ENCODE data around the gene ABR.

Gene ABR

DNA sequence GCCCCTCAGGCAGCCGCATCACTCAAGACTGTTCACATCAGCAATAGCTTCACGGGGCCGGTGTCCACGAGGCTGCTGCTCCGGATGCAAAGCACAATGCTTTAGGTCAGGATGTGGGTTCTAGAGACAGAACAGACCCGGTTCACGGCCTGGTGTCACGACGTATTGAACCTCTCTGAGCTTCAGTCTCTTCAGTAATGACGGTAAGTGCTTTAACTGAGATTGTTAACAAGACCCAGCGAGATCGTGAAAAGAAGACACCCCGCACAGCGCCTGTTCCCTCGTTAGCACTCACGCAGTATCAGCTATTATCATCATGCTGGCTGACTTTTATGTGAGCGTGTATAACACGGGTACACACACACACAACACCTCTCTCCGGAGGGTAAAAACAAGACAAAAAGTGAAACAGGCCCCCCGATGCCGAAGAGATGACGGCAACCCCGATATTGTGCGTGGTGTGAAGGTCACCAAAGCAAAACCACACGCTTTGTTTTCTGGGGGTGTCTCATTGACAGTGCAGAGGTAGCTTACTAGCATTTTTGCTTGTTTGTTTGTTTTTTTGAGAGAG is 21.4 kb upstream of the ABR start:
- DNase-seq, result no peak

DNA sequence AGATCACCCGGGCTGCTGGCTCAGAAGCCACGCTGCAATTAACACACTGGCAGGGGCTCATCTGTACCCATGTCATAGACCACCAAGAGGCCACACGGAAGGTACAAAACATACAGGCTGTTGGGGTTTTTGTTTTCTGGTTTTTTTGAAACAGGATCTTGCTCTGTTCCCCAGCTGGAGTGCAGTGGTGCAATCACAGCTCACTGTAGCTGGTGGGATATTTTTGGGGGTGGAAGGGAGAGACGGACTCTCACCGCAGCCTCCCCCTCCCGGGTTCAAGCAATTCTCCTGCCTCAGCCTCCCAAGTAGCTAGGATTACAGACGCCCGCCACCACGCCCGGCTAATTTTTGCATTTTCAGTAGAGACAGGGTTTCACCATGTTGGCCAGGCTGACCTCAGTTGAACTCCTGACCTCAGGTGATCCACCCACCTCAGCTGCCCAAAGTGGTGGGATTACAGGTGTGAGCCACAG is 19.5 kb upstream of the ABR start:
- DNase-seq, result peak; percentile 91

DNA sequence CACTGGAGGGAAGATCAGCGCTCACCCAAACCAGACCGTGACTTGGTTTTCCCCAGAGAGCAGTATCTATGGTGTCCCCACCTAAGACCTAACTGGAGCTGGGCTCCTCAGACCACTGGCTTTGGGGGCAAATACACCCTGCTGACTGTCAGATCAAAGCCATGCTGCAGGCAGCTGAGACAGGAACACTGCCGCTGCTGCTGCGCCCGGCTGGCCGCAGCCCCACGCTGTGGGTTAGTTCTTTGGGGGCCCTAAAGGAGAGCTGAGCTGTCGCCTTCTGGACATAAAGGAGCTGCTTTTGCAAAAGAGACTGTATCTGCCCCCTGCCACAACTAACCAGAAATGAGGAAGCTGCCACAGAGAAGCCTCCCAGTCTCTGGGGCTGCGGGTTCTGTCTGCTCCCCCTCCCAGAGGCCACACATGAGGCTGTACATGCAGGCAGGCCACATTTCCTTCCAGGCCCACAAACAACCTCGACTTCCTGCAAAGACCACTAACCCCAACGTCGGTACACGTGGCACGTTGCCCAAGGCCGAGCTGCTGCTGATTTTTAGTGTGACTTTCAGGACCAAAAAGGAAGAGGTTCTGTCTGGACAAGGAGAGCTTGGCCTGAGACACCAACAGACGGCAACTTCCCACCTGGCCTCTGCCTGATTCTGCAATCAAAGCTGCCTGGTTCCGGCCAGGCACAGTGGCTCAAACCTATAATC is 18.2 kb upstream of the ABR start:
- DNase-seq, result peak; percentile 100

DNA sequence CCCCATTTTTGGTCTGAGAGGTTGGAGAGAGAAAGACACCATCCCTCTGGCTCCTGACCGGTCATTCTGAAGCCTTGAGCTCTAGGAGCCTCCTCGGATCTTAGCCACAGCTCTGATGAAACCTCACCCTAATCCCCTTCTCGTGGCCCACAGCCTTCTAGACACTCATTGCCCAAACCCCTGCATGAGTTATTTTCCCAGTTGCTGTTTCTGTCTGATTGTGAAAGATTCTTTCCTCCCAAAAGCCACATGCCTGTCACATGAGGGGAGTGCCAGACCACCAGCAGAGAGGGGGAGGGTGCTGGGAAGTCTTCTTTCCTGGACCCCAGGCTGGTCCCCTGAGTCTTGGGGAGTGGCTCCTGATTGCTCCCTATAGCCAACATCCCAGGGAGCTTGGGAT is 17.6 kb upstream of the ABR start:
- peak; percentile 99 for DNase-seq

DNA sequence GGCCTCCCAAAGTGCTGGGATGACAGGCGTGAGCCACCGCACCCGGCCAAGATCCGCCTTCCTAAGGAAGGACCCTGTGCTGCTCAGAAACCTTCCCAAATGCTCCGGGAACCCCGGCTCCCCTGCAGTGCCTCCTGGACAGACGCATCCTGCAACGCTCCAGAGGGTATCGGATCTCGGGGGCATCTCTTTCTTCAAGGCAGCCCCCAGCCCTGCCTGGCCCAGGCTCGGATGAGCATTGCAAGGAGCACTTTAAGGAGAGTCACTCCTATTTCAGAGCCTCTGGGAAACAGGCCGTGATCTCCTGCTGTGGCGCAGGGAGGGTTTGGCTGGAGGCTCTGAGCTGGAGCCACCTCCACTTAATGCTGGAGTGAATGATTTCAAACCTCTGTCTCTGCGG is 17.2 kb upstream of the ABR start:
- DNase-seq, result no peak

DNA sequence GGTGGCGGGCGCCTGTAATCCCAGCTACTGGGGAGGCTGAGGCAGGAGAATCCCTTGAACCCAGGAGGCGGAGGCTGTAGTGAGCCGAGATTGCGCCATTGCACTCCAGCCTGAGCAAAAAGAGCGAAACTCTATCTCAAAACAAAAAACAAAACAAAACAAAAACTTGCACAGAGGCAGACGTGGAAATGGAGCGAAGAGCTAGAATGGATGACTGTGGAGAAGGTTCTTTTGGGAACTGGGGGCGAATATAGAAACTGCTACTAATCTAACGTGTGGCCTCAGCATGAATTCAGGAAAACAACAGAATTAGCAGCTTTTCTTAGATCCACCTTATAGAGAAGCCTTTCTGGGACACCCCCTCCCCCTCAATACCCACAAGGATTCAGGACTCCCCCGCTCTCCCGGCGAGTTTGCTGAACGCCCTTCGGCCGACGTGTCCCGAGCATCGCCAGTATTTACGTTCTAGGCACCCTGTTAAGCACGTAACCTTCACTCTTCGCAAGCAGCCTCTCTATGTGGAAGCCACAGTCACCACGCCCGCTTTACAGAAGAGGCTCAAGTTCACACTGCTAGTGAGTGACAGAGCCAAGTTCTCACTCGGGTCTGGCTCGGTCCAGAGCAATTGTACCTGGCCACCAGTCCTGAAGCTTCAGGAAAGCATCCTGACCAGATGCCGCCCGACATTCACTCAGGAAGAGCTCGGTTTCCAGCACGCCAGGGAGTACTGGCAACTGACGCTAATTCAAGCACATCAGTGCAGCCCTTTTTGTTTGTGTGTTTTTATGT is 13.3 kb upstream of the ABR start:
- peak; percentile 10 for DNase-seq

DNA sequence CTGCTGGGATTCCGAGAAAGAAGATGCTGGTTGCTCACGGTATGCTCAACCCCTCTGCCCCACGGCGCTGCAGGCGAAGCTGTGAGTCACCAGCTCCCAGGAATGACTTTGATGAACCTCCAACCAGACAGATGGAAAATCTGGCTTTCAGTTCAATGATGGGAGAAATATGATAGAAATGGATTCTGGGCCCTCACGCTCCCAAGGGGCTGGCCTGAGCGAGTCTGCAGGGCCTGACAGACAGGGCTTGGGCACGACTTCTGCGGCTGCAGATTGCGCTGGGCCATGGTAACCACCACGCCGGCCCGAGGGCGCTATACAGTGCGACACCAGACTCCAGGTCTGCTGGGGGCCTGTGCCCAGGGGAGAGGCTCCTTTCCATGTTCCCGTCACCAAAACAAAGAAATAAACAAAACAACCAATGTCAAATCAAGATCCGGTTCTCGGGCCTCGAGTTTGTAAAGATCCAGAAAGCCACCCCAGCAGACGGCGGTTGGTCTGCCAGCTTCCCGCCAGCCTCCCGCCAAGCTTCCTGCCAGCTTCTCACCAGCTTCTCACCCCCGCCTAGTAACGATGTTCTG is 11.1 kb upstream of the ABR start:
- no peak for DNase-seq

DNA sequence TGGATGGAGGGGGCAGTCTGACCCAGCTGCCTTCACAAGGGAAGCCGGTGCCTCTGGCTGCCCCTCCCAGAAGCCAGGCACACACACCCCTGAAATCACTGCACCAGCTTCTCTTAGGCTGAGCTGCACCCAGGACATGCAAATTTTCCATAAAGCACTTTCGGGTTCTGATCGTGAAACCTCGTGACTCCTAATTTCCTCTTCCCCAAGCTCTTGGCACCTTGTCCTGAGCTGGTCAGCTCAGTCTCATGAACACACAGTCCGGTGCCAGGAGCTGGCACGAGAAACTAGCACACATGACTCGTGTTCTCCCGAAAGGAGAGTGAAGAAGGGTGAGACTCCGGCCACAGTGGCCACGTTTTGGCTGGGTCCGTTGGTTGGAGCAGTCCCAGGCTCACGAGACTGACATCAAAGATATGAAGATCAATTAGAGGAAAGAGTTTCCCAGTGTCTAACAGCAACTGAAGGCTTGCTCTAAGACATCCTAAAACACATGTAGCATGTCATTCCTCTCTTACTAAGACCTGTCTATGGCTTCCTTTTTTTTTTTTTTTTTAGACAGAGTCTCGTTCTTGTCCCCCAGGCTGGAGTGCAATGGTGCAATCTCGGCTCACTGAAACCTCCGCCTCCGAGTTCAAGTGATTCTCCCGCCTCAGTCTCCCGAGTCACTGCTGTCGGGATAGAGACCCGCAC is 9.2 kb upstream of the ABR start:
- peak; percentile 47 for DNase-seq

DNA sequence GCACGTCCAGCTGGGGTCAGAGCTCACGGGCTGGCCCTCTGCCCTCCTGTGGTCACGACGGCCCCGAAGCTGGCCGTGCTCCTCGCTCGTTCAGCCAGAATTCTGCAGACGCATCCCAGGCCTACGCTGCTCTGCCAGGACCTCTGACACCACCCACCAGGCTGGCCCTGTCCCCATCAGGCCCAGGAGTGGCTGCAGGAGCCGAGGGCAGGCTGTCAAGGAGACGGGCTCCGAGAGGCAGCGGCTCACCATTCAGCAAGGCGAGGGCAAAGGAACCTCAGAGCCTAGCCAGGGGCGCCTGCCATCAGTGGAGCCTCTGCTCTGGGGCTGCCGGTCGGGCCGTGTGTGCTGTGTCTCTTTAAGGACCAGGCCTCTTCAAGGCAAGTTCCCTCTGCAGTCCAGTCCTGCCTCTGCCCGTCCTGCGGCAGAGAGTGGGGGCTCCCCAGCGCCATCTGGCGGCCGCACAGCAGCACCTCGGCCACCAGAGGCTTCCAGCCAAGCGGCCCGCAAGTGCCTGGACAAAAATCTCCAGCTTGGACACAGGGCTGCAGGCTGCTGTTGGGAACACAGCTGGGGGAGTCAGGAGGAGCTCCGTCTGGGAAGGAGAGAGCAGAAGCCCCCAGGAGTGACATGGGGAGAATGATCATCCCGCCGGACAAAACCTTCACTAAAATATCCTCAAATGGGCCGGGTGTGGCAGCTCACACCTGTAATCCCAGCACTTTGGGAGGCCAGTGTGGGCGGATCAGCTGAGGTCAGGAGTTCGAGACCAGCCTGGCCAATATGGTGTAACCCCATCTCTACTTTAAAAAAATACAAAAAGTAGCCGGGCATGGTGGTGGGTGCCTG is 7.4 kb upstream of the ABR start:
- peak; percentile 78 for DNase-seq

DNA sequence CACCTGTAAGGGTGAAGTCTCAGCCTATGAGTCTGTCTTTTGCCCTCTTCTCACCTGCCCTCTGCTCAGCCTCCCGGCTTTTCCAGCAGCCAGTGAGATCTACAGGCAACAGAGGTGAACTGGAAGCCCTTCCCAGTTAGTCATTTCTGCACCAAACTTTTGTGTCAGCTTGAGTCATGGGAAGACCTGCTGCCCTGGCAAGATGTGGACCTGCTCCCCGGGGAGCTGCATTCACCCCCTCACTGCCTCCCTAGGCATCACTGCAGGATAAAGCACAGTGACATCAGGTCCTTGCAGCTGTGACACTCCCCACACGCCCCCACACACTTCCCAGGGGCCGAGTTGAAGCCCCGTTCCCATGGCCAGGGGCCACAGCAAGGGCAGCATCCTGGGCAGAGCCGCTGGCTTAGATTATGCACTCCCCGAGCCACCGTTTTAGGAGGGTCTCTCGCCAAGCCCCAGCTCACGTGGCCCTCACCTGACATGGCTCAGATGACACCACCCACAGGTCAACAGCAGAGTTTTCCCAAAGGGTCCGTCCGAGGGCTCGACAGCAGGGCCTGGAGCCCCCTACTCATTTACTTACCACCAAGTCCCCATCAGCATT is 6.5 kb upstream of the ABR start:
- DNase-seq, result no peak

DNA sequence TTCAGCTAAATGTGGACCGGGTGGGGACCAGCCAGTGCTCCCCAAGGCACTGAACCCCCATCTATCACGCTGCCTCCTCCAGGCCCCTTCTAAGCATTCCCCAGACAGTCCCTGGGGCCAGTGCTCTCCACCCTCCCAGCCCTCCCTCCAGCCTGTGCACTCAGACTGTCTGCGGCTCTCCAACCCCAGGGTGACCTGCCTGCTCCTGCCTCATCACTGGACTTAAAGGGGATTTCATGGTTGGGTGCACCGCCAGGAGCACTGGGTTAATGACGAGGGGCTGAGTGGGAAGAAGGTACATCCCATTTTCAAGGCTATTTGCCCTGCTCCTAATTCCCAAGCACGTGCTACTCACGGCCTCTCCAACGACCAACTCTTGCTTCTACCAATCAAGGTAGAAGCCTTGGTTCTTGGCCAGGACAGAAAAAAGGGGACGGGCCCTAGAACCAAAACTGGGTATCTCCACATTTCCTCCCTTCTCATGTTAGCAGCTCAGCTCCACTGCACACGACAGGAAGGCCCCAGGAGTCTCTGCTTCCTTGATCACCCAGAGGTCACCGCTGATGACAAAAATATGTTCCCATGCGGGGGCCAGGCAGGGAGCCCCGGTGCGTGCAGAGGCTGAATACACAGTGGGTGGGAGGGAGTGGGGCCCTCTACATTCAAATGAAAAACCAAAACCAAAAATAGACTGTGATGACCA is 3.5 kb upstream of the ABR start:
- peak; percentile 67 for DNase-seq

DNA sequence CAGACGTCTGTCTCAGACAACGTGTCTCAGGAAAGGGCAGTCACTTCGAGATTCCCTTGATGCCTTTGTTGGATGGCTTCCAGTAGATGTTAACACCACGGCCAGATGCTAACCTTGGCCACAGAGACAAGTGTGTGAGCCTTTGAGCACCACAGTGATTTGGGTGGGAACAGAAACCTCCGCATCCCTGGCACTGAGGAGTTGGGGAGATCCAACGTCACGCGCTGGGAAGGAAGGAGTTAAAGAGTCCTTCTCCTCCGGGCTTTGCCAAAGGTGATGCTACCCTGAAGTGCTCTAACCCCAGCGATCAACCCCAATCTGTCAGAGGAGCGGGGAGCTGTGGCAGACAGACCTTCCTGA is 3.0 kb upstream of the ABR start:
- DNase-seq, result no peak

DNA sequence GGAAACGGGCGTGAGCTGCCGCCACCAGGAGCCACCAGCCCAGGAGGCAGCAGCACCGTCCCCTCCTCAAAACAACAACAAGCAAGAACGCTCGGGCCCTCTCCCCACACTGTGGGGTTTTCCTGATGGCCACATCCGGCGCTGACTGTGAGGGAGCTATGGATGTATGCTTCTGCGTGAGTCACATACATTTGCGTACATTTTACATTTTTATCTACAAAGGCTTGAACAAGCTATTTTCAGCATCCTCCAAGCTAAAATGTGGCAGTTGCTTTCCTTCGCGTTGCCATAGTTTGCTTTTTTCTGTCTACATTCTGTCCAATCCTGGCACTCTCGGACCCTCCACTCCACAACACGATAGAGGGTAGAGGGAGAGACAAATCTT is 2.0 kb upstream of the ABR start:
- DNase-seq, result peak; percentile 37

DNA sequence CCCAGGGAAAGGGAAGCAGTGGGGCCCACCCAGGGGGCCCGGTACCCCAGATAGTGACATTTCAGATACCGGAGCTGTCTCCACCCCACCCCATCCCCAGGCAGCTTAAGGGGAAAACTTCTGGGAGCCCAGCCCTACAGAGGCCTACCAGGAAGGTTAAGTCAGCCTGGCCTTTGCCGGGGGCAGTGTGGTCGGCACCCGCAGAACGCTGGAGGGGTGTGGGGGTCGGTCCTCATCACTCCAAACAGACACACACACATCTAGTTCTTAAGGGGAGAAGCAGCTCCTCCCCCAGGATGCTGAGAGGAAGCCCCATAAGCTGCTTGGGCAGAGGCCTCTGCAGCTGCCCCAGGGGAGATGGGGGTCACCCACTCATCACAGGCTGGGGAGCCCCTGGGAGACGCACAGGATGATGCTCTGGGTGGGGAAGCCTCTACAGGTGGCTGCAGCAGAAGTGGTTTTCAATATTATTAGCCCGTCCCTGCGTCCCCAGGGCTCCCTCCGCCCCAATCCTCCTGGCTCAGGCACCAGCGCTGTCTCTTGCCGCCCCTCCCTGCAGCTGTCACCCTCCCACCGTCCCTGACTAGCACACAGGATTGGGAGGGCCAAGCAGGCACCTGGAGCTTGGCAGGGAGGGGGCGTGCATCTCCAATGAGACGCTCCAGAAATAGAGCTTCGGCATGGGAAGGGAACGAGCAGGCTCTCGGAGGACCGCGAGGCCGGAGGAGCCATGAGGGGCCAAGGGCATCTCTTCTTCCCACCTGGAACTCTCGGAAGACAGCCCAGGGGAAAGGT is 1.4 kb upstream of the ABR start:
- no peak for DNase-seq

DNA sequence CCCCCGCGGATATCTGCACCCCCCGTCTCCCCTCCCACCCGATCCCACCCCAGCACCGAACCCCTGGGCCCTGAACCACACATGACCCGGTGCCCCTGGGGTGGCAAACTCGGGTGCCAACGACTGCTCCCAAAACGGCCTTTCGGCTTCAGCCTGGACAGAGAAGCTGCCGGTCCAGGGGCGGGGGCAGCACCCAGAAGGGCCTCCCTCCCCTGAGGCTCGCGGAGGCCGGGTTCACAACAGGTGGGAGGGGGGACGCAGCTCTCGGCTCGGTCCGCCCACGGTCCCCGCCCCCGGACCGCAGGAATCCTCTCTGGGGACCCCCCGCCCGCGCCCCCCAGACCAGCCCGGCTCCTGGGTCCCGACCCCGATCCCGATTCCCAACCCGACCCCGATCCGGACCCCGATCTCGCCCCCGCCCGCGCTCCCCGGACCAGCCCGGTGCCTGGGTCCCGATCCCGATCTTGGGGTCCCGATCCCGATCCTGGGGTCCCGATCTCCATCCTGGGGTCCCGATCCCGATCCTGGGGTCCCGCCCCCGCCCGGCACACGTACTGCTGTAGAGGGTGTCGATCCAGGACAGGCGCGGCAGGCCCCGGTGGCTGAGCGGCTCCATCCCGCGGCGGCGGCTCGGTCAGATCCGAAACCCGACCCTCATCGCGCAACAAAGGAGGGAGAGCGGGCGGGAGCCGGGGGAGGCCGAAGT is 516 bp downstream of the ABR start:
- DNase-seq, result no peak

DNA sequence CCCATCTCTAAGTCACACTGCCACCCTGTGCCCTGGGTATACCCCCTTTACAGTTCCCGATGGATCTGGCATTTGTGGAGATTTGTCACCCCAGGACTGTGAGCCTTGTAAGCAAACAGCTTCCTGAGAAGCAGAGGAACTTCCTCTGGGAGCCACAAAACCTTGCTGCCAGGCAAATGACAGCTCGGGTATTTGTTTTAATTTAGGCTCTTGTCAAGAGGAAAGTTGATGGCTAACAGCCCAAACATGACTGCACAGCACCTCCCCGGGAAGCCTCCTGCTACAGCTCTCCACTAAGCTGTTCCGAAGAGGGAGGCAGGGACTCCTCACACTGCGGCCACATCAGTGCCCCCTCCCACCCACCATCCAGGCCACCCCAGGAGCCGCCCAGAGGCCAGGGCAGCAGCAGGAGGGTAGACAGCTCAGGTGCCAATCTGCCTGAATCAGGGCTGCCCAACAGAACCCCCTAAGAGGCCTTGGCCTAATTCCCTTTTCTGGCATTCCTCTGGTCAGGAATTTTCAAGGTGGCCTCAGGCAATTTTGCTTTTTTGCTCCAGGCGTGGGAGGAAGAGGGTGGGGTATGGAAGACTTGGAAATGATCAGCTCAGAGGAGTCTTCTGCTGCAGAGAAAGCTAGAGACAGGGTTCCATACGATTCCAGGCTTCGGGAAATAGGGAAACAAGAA is 2.6 kb downstream of the ABR start:
- DNase-seq, result no peak

DNA sequence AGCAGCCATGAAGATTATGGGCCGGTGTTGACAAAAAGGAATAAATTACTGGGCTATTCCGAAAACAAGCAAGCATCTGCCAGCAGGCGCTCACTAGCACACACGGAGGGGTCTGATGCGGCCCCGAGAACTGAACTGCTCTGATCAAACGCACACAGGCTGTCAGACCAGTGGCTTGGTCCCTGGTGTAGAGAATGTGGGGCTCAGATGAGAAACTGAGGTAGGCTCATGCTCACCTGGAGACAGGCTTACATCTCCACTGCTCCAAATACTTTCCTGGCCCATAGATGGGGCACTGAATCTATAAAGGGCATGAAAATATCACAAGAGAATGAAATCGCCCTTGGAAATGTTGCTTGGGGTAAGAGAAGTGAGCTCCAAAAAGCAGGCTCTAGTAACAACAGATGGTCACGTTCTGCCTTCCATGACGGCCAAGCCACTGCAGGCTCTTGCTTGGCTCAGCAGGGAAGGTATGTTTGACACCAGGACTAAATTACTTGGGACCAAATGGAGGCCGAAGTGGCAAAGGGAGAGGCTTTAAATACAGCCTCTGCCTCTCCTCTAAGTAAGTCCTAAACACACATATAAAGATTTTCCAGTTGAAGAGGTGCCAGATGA is 5.4 kb downstream of the ABR start:
- DNase-seq, result no peak

DNA sequence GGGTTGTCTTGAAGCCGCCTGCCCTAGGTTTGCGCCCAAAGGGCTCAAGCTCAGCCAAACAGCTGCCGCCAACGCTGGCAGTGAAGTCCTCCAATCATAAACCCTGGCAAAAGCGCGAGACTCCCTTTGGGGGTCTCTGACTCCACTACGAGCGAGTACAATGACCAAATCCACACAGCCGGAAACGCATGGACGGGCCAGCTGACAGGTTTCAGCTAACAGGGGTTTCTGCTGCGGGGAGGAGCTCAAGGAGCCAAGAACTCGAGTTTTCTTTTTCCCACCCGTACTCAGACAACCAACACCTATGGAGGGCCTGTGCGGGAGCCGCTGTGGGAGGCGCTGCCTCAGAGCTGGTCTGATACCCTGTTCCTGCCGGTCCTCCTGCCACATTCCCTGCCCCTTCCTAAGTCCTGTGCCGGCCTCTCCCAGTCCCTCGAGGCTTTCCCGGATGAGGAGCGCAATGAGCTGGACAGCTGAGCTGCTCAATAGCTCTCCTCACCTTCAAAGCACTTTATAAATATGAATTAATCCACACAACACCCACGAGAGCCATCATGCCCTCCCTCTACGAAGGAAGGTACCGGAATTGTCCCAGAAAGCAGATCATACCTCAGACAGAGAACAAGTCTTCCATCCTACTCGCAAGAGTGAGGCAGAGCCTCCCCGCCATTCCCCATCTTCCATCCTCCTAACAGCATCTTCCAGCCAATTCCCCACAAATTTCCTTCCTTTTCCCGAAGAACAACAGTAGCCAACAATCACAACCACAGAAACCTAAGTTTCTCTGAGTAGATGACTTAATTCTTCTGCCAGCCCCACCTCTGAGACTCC is 6.1 kb downstream of the ABR start:
- DNase-seq, result no peak

All from MV-4-11 (cell line).